ENCODE data around the gene PREP.

Gene PREP

DNA sequence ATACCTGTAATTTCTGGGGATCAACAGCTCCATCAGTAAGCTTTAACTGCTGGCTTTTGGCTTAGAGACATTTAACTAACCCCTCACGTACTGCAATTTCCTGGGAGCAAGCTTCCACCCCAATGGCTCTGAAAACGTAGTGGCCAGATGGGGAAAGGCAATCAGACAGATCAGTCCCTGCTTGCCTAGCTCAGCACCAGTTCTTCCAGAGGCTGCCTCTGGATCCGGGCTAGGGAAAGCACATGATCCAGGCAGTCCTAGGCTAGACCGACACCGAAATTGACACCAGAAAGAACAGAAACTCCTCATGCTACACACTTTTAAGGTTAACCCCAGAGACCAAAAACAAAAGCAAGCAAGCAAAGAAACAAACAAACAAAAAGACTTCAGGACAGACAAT, 13.3 kb downstream of the PREP start:
- no peaks in the 10 kb centered on the region for H3K27me3 ChIP-seq (replicated peaks; ENCODE audit: control insufficient read depth, insufficient read depth, low read length)
- TF ChIP-seq, protein P1, sequence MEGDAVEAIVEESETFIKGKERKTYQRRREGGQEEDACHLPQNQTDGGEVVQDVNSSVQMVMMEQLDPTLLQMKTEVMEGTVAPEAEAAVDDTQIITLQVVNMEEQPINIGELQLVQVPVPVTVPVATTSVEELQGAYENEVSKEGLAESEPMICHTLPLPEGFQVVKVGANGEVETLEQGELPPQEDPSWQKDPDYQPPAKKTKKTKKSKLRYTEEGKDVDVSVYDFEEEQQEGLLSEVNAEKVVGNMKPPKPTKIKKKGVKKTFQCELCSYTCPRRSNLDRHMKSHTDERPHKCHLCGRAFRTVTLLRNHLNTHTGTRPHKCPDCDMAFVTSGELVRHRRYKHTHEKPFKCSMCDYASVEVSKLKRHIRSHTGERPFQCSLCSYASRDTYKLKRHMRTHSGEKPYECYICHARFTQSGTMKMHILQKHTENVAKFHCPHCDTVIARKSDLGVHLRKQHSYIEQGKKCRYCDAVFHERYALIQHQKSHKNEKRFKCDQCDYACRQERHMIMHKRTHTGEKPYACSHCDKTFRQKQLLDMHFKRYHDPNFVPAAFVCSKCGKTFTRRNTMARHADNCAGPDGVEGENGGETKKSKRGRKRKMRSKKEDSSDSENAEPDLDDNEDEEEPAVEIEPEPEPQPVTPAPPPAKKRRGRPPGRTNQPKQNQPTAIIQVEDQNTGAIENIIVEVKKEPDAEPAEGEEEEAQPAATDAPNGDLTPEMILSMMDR (IDR thresholded peaks at IDR 0.05; ENCODE audit: insufficient read depth, low read length, poor library complexity, severe bottlenecking) = no peak
- DNase-seq (ENCODE audit: extremely low read depth, insufficient read length) = no peak
- H3K4me3 ChIP-seq (replicated peaks; ENCODE audit: low read depth, low read length) = no peak overlapping the region
- no peaks in the 10 kb centered on the region; the same call in 1 of the 2 replicates for H3K36me3 ChIP-seq (ENCODE audit: control insufficient read depth, insufficient read depth, low read length)

DNA sequence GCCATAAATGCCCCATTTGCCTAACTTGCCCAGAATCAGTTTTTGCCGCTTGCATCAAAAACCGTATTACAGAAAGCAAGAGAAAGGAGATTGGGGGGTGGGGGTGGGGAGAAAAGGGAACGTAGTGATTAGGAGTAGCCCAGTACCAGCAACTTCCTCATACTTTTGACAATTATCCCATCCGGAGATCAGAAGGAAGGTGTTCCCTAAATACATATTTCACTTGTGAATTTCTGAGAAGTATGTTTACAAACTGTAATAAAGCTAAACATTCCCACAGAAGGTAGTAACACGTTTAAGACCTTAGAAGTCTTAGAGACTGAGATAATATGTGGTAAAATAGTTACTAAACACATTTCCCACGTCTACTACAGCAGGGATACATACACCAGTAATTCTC, 14.5 kb downstream of the PREP start:
- TF ChIP-seq, protein P1 (IDR thresholded peaks at IDR 0.05; ENCODE audit: insufficient read depth, low read length, poor library complexity, severe bottlenecking) = no peak
- no peaks in the 10 kb centered on the region for H3K27me3 ChIP-seq (replicated peaks; ENCODE audit: control insufficient read depth, insufficient read depth, low read length)
- no peak for DNase-seq (ENCODE audit: extremely low read depth, insufficient read length)
- no peaks in the 10 kb centered on the region; the same call in 1 of the 2 replicates for H3K36me3 ChIP-seq (ENCODE audit: control insufficient read depth, insufficient read depth, low read length)
- H3K4me3 ChIP-seq (replicated peaks; ENCODE audit: low read depth, low read length) = no peak overlapping the region

DNA sequence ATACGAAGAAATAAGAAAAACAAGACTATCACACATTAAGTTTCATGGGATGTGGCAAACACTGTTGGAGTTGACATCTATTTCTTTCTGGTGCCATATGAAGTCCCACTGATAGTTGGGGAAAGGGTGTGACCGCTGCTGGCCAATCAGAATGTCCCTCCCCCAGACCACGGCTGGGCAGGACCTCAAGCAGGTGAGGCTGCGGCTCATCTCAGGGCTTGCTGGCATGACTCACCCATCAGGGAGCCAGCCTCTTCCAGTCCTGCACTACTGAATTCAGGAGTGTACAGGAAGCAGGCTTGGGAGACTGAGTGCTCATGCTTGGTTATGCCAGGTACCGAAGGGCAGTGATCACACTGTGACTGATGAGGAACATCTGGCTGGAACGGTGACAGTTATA, 18.9 kb downstream of the PREP start:
- TF ChIP-seq, protein P1 (IDR thresholded peaks at IDR 0.05; ENCODE audit: insufficient read depth, low read length, poor library complexity, severe bottlenecking) = no peak
- no peak for DNase-seq (ENCODE audit: extremely low read depth, insufficient read length)
- no peak overlapping the region for H3K4me3 ChIP-seq (replicated peaks; ENCODE audit: low read depth, low read length)
- no peaks in the 10 kb centered on the region; the same call in 1 of the 2 replicates for H3K36me3 ChIP-seq (ENCODE audit: control insufficient read depth, insufficient read depth, low read length)
- no peaks in the 10 kb centered on the region for H3K27me3 ChIP-seq (replicated peaks; ENCODE audit: control insufficient read depth, insufficient read depth, low read length)

DNA sequence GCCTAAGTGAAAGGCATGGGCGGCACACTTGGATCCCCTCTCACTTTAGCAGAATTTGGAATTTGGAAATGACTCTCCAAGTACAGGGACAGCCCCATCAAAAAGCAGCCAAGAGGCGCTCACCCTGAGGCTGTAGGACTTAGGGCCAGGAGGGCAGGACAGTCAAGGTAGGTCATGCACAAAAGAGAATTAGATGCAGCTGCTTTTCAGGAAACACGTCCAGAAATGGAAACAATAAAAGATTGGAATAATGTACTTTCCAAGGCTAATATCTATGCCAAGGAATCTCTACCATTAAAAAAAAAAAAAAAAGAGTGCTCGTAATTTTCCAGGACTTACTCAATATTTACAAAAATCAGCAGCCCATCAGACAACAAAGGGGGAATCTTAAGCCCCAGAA, 19.9 kb downstream of the PREP start:
- no peak for DNase-seq (ENCODE audit: extremely low read depth, insufficient read length)
- H3K4me3 ChIP-seq (replicated peaks; ENCODE audit: low read depth, low read length) = no peak overlapping the region
- TF ChIP-seq, protein P1 (IDR thresholded peaks at IDR 0.05; ENCODE audit: insufficient read depth, low read length, poor library complexity, severe bottlenecking) = no peak
- H3K36me3 ChIP-seq (ENCODE audit: control insufficient read depth, insufficient read depth, low read length) = no peaks in the 10 kb centered on the region; the same call in 1 of the 2 replicates
- no peaks in the 10 kb centered on the region for H3K27me3 ChIP-seq (replicated peaks; ENCODE audit: control insufficient read depth, insufficient read depth, low read length)

DNA sequence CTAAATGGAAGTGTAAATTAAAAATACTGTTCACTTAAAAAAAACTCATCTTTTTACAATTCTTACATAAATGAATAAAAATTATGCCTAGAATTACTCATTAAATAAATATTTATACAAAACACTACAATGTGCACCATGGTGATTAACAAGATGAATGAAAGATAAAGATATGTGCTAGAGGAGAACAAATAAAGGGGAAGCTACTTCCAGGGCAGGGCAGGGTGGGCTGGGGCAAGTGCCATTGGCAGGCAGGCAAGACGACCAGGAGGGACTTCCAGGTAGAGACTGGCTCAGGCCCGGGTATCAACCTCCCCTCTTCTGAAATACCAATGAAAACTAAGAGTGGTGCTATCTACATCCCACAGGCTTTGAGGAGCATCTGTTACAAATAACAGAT, 20.4 kb downstream of the PREP start:
- H3K36me3 ChIP-seq (ENCODE audit: control insufficient read depth, insufficient read depth, low read length) = no peaks in the 10 kb centered on the region; the same call in 1 of the 2 replicates
- no peak overlapping the region for H3K4me3 ChIP-seq (replicated peaks; ENCODE audit: low read depth, low read length)
- TF ChIP-seq, protein P1 (IDR thresholded peaks at IDR 0.05; ENCODE audit: insufficient read depth, low read length, poor library complexity, severe bottlenecking) = no peak
- no peaks in the 10 kb centered on the region for H3K27me3 ChIP-seq (replicated peaks; ENCODE audit: control insufficient read depth, insufficient read depth, low read length)
- DNase-seq (ENCODE audit: extremely low read depth, insufficient read length) = no peak

DNA sequence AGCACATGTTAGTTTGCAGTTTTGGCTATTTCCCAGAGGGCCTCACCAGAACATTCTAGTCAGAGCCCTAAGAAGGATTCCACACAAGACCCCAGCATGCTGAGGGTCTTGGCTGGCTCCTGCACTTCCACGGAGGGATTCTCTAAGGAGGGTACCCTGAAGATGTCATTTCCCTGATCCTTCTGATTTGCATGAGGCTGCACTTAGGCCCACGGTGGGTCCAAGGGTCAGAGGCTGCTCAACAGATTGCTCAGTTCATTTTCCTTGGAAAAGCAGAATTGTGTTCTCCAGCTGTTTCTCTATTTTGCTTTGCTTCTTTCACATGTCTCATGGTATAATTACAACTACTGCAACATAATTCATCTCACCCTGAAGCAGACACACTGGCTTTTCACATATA, 22.2 kb downstream of the PREP start:
- no peak overlapping the region for H3K4me3 ChIP-seq (replicated peaks; ENCODE audit: low read depth, low read length)
- TF ChIP-seq, protein P1 (IDR thresholded peaks at IDR 0.05; ENCODE audit: insufficient read depth, low read length, poor library complexity, severe bottlenecking) = no peak
- DNase-seq (ENCODE audit: extremely low read depth, insufficient read length) = no peak
- H3K36me3 ChIP-seq (ENCODE audit: control insufficient read depth, insufficient read depth, low read length) = no peaks in the 10 kb centered on the region; the same call in 1 of the 2 replicates
- no peaks in the 10 kb centered on the region for H3K27me3 ChIP-seq (replicated peaks; ENCODE audit: control insufficient read depth, insufficient read depth, low read length)
